HG03521 (cell line): ENCODE measurements around the gene PPIL1.
"Not testable (repeated sequence)": the region's sequence is repeated elsewhere in the genome, so short reads cannot be mapped to it uniquely, and the experiment has no call there.

Source experiments
- ATAC-seq: cut with Tn5 transposase; IDR thresholded peaks from one replicate; pipeline ENCODE4 v1.9.1; 2021; ENCODE audit warnings: mild to moderate bottlenecking, moderate library complexity; ENCODE audit not compliant: unreplicated experiment

Gene PPIL1

DNA sequence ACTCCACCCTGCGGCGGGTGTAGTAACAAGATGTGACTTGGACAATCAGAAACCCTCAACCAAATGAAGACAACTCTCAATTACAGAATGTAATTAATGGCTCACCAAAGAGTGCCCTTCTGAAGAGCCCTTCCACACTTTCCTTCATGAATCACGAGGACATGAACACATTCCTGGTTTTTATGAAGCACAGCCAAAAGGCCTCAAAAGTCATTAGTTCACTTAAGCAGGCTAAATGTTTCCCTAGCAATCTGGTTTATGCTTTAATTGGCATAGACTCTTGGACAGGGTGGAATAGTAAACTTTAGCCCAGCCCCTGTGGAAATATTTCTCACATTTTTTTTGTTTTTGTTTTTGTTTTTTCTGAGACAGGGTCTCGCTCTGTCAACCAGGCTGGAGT, 55.8 kb downstream of the PPIL1 start:
- ATAC-seq = no peak

DNA sequence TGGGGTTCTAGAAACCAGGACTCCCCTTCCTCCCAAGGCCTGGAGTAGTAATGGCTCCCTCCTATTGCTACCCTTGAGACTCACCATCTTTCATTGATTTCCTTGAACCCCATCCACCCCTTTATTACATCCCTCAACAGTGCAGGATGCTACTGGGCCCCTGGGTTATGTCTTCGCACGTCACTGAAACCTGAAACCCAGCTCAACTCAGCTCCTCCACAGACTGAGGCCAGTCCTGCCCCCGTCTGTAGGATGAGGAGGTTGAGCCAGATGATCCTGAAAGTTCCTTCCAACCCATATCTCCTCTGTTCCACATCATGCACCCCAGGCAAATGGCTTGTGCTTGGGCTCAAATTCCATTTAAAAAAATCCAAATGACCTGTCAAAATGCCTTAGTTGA, 56.8 kb downstream of the PPIL1 start:
- no peak for ATAC-seq

DNA sequence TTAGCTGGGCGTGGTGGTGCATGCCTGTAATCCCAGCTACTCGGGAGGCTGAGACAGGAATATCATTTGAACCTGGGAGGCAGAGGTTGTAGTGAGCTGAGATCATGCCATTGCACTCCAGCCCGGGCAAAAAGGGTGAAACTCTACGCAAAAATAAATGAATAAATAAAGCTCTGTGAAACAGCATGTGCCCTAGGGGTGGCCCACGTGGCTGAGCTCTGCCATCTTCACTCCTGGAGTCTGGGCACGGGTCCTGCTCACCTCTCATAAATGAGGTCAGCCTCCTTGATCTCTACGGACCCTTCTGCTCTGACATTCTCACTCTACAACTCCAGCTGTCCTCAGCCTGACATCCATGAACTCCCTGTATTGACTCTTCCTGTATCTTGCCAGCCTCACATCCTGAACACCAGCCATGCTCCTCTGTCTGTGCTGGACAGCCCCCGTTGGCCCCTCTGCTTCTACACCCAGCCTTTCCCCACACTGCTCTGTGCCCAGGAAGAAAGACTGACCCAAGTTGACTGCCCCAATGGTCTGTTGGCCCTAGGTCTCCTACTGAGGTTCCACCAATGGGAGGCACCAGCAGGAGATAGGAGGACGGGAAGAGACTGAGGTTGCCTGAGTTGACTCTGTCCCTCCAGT, 57.3 kb downstream of the PPIL1 start:
- no peak for ATAC-seq

DNA sequence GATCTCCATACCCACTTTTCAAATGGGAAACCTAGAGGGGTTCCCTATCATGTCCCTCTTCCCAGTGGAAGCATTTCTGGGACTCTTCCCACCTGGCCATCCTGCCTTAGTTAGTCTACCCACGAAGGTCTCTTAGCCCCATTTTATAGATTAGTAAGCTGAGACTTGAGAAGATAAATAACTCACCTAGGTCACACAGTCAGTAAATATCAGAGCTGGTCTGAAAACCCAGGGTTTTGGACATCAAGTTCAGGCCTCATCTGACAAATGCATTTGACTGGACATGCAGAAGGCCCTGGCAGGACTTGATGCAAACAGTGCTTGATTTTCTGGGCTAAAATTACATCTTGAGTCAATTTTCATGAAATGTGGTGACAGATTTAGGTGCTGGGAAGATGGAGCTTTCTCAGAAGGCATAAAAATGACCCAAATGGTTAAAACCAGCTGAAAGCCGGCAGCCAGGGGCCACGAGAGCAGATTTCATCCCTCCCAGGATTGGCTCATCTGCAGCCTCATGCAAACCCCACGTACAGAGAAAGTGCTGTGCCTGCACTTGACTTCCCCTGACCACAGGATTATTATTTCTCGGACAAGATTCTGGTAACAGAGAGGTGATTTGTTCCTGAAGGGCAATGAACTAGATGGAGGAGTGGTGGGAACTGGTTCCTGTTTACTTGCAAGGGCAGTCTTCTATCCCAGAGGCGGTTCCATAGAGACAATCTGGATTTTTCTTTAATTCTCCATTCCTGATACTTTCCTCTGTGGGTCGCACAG, 58.5 kb downstream of the PPIL1 start:
- ATAC-seq = no peak

DNA sequence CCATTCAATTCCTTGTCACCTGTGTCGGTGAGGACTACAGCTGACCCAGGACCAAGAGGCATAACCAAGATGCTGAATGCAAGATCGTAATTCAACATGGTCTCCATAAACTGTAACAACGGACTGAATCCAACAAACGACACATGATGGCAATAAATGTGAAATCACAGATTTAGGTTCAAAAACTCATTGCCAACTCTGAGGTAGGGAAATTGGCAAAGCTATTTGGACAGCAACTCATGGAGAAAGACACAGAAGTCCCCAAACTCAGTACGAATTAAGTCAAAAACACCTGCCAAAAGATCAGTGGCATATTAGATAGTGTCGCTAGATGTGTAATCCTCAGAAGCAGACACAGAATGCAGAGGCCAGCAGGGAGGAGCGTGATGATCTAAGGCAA, 60.4 kb downstream of the PPIL1 start:
- ATAC-seq = no peak

DNA sequence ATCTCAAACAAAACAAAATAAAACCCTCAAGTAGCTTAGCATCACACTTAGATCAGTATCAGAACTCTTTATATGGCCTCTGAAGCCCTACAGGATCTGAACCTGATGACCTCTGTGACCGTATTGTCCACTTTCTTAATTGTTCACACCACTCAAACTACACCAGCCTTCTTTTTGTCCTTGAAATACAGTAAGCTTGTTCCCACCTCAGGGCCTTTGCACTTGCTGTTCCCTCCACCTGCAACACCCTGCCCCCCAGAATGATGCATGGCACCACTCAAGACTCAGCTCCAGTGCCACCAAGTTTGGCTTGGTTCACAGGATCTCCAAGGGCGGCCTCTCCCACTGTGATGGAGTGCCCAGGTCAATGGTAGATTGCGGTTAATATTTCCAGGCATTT, 61.1 kb downstream of the PPIL1 start:
- ATAC-seq = no peak

DNA sequence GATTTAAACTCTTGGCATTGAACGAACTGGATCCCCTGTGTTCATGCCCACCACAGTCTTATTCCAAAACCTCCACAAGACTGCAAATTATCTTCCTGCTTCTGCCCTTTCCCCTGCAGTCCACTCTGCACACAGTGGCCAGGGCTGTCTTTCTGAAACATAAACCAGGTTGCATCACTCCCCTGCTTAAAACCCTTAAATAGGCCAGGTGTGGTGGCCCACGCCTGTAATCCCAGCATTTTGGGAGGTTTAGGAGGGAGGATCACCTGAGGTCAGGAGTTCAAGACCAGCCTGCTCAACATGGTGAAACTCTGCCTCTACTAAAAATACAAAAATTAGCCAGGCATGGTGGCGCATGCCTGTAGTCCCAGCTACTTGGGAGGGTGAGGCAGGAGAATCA, 61.6 kb downstream of the PPIL1 start:
- not testable (repeated sequence) for ATAC-seq

DNA sequence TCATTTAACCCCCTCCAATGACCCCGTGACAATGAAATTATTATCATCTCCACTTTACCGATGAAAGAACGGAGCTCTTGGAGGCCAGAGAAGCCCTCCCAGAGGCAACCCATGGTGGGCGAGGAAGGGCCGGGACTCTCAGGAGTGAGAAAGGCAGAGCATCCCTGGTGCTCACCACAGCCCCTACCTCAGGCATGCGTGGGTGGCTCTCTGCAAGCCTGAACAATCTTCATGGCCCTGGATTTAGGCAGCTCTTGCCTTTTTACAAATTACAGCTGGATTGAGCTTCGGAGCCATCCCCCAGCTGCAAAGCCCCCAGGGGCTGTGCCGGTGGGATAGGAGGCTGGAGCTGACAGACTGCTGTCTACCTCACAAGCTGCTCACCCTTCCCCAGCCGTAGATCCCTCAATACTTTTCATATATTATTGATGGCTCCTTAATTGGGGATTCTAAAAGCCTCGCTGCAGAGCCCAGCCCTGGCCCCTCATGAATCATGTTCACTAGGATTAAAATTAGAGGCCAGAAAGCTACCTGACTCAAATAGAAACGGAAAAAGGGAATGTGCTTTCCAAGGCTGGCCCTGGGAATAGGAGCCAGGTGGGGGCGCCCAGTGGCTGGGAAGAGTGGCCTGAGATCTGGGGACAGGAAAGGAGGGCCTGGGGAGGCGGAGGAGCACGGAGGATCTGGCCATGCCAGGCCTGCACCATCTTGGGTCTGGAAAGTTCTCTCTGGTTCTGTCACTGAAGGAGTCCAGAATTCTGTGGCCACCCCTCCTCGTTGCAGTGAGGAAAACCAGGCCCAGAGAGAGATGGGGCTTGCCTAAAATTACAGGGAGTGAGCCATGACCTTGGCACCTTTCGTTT, 64.4 kb downstream of the PPIL1 start:
- no peak for ATAC-seq

DNA sequence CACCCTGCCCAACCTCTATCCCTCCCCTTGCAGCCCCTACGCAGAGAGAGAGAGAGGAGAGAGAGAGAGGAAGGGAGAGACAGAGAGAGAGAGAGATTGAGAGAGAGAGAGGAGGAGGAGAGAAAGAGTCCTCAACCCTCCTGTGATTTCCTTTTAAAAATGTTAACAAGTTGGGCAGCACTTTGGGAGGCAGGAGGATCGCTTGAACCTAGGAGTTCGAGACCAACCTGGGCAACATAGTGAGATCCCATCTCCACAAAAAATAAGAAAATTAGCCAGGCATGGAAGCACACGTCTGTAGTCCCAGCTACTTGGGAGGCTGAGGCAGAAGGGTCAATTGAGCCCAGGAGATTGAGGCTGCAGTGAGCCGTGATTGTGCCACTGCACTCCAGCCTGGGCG, 65.4 kb downstream of the PPIL1 start:
- no peak for ATAC-seq

DNA sequence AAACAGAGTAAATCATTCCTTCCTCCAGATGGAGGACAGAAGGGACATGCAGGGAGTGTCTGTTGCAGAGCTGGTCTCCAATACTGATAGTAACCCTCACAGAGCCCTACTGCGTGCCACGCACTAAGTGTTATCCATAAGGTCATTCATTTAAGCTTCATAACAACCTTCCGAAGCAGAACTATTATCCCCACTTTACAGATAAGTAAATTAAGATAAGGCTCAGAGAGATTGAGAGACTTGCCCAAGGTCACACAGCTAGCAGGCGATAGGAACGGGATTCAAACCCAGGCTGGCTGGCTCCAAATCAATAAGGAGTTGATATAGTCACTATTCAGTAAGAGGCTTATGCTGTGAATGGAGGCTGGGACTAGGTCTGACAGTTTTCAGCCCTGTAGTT, 66.0 kb downstream of the PPIL1 start:
- ATAC-seq = no peak

DNA sequence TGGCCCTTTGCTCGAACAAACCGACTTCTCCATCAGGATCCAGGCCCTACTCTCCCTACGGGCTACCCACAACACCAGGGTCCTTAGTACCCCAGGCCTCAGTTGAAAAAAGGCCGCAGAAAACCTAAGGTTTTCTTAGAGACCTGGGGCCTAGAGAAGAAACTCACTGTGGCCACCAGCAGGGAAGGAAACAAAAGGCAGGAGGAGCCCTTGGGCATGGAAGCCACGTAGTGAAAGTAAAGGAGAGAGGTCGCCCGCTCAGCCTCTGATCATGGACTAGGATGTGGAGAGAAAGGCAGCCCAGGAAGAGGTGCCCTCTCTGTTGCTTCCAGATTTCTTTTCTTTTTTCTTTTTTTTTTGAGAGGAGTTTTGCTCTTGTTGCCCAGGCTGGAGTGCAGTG, 66.9 kb downstream of the PPIL1 start:
- ATAC-seq = no peak

DNA sequence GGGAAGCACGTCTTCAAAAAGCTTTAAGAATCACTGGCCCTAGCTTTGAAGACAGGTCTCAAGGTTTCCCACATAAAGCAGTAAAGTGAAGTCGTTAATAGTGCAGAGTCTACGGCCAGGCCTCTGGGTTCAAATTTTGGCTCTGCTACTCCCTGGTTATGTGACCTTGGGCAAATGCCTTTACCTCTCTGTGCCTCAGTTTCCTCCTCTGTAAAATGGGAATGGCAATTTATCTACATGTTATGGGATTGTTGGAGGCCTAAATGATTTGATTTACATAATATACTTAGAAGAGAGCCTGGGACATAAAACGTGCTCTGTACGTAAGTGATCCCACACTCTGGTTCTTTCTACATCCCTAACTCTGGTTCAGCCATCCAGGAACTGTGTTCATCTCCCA, 67.5 kb downstream of the PPIL1 start:
- ATAC-seq = no peak

DNA sequence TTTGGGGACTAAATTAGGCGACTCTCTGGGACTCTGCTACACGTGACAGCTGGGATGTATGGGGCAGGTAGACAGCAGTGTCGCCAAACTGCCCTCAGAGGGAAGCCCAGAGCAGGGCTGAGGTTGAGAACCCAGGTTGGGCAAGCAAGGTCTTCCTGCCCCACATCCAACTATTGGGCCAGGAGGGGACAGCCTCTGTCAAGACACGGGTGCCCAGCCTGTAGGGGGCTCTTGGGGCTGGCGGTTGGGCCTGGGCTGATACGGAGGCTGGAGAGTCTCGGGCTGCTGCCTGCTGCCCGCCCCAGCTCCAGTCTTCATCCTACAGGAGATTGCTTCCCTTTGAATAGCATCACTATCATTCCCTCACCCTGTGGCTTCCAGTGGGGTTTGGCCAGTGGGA, 68.7 kb downstream of the PPIL1 start:
- ATAC-seq = no peak

DNA sequence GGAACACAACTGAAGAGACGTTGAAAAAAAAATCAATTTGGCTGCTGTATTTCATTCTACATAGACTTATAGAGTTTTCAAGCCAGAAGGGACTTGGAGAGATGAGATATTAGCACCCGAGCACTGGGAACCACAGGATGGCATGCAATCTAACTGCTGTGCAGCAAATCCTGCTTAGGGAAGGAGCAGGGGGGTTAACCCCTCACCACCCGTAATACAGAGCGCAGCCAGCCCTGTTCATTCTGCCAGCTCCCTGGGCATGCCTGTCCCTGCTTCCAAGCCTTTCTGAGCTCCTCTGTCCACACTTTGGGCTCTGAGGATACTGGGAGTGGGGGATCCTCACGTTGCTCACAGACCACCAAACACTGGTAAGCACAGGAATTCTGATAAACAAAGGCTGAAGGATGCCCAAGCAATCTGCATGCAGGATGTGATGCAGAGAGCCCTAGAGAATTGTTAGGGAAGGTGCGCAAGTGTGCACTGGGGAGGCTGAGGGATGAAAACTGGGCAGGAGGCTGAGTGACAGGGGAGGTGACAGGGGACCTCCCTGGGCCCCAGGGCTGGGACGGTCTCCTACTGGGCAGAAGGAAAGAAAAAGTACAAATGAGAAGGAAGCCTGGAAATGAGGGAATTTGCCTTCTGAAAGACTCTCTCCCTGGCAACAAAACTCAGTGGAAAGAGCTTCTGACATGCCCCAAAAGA, 69.4 kb downstream of the PPIL1 start:
- no peak for ATAC-seq
